ENCODE measurements around the gene UBP1.
"Not testable (repeated sequence)": the region's sequence is repeated elsewhere in the genome, so short reads cannot be mapped to it uniquely, and the experiment has no call there.

The UBP1 gene

DNA sequence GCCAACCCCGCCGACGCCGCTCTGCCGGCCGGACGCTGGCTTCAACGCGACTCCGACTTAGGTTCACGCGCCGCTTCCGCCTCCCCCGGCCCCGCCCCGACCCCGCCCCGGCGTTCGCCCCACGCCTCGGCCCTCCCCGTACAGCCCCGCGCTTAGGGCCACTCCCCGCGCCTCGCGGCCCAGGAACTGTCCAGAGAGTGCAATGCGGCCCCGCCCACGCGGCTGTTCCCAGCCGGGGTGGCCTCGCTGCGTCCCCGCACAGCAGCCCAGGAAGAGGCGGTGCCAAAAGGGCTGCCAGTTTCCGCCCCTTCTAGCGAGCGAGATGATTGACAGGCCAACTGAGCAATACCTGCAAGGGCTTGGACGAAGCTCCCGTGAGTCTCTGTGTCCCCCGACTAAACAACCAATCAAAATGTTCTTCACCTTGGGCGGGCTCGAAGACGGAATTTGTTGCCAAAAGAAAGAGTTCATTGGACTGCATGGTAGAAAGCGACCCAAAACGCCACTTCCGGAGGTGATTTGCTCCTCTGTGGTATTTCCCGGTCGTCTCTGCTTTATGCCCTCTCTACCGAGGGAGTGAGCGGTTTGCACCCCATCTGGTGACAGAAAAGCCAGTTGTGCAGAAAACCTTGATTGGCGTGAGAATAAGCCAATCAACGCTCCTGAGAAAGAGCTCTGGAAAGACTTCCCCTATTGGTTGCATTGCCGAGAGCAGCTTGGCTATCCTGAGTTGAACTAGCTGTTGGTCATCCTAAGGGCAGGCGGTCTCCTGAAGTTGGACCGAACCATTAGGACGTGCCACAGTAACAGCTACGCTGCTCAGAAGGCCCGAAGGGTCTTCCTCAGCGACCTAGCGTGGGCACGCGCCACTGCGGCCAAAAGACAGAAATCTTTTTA lies at the start of gene UBP1:
Gene UBP1 (minus strand): TSS at position 78 of the 897 bp plus-strand sequence. CDS start 557 bp downstream, outside the sequence.
- peak; percentile 99 for DNase-seq (ENCODE audit: low read depth in 2 of 2)

DNA sequence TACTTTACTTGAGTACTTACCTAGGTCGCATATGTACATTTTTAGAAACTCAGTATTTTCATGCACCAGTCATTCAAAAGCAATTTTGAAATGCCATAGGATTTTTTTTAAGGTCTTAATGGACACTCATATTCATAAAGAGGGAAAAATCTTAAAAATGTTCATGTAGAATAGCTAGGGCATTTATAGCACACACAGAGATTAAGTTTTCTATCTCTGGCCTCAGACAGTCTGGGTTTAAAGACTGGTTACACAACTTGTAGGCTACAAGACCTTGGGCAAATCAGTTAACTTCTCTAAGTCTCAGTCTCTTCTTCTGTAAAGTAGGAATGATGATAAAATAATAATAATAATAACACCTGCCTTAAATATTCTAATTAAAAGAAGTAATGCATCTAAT lies 48.5 kb upstream of the UBP1 start:
- DNase-seq (ENCODE audit: low read depth in 2 of 2) = no peak

DNA sequence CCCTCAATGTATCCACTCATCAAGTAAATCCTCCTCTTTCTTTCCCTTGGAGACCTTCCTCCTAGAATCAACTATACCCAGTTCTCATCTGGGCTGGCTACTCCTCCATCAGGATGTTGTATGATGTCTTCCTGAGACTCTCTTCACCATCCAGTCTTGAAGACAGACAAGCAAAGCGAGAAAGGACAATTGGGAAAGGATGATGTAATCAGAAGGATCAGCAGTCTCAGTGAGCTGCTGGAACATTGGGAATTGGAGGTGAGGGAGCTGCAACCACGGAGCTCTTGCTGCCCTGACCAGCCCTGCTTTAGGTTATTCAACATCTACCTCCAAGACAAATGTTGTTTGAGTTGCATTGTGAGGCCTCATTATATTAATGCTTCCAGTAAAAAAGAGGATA lies 48.0 kb upstream of the UBP1 start:
- DNase-seq (ENCODE audit: low read depth in 2 of 2) = no peak

- DNase-seq (ENCODE audit: low read depth in 2 of 2) = no peak
Measured at GRCh38 chr3:33482111-33482521, 41.9 kb upstream of the UBP1 start.

GRCh38 chr3:33474896-33475295 lies 34.7 kb upstream of the UBP1 start:
- no peak for DNase-seq (ENCODE audit: low read depth in 2 of 2)

DNA sequence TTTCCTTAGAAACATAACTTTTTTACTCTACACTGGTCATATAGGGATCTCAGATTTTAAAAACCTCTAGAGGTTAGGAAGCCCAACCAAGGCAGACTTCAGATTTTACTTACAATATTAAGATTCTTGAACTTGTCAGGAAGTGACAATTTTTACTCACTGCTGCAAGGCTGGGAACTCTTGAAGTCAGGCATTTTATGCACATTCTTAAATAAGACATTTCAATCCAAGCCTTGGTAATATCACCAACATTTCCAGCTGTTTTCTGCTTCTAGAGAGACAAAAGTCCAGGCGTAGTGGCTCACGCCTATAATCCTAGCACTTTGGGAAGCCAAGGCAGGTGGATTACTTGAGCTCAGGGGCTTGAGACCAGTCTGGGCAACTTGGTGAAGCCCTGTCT lies 33.6 kb upstream of the UBP1 start:
- DNase-seq (ENCODE audit: low read depth in 2 of 2) = no peak

GRCh38 chr3:33467786-33468185 lies 27.6 kb upstream of the UBP1 start:
- DNase-seq (ENCODE audit: low read depth in 2 of 2) = no peak

DNA sequence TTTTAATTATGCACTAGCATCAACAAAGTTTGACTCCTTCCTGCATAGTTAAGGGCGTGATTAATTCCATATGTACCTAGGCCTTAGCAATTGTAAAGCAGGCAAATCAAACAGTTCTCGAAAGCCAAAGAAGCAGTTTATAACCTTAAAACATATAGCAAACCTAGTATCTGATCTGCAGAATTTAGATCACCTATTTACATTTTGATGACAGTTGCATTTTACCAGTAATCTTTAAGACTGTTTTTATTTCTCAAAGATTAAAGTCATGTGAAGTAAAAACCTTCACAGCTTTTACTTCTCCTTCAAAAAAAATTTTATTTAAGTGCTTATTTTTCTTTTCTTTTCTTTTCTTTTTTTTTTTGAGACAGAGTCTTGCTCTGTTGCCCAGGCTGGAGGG lies 20.9 kb upstream of the UBP1 start:
- DNase-seq (ENCODE audit: low read depth in 2 of 2) = no peak

DNA sequence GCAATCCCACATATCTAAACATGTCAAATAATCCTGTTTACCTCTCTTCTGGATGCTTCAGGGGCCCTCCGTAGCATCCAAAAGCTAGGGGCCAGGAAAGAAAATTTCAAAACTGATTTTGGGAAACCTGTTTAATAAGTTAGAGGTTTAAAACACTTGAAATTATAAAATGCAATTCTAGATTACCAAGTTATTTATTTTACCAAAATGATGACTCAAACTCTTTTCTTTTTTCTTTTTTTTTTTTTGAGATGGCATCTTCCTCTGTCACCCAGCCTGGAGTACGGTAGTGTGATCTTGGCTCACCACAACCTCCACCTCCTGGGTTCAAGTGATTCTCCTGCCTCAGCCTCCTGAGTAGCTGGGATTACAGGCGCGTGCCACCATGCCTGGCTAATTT lies 19.4 kb upstream of the UBP1 start:
- not testable (repeated sequence) for DNase-seq (ENCODE audit: low read depth in 2 of 2)

GRCh38 chr3:33458446-33458845 lies 18.2 kb upstream of the UBP1 start:
- no peak for DNase-seq (ENCODE audit: low read depth in 2 of 2)

GRCh38 chr3:33456756-33457155 lies 16.6 kb upstream of the UBP1 start:
- no peak for DNase-seq (ENCODE audit: low read depth in 2 of 2)

DNA sequence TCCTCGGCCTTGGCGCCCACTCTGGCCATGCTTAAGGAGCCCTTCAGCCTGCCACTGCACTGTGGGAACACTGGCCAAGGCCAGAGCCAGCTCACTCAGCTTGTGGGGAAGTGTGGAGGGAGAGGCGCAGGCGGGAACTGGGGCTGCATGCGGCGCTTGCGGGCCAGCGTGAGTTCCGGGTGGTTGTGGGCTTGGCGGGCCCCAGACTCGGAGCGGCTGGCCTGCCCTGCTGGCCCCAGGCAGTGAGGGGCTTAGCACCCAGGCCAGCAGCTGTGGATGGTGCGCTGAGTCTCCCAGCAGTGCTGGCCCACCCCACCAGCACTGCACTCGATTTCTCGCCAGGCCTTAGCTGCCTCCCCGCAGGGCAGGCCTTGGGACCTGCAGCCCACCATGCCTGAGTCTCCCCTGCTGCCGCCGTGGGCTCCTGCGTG lies 13.1 kb upstream of the UBP1 start:
- no peak for DNase-seq (ENCODE audit: low read depth in 2 of 2)

- not testable (repeated sequence) for DNase-seq (ENCODE audit: low read depth in 2 of 2)
Measured at GRCh38 chr3:33451994-33452393, 11.8 kb upstream of the UBP1 start.

DNA sequence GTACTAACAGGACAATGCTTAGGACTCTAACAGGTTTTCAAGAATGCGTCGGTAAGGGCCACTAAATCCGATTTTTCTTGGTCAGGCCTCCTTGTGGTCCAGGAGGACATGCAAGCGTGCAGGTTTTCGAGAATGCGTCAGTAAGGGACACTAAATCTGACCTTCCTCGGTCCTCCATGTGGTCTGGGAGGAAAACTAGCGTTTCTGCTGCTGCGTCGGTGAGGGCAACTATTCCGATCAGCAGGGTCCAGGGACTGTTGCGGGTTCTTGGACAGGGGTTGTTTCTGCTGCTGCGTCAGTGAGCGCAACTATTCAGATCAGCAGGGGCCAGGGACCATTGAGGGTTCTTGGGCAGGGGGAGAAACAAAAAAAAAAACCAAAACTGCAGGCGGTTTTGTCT lies 7.8 kb upstream of the UBP1 start:
- no peak for DNase-seq (ENCODE audit: low read depth in 2 of 2)

DNA sequence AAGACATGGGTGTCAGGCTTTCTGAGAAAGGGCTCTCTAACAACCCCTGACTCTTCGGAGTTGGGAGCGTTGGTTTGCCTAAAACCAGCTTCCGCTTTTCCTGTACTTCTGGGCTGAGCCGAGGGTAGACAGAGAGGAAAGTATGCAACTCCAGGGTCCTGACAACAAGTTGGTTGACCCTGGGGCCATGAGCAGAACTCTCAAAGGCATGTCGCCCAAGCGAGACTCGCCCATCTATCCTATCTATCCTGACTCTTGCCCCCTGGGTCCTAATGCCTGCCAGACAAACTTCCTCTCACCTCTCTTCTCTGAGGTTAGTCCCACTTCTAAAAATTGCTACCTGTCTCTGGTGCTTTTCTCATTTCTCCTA lies 7.0 kb upstream of the UBP1 start:
- DNase-seq (ENCODE audit: low read depth in 2 of 2) = not testable (repeated sequence)

DNA sequence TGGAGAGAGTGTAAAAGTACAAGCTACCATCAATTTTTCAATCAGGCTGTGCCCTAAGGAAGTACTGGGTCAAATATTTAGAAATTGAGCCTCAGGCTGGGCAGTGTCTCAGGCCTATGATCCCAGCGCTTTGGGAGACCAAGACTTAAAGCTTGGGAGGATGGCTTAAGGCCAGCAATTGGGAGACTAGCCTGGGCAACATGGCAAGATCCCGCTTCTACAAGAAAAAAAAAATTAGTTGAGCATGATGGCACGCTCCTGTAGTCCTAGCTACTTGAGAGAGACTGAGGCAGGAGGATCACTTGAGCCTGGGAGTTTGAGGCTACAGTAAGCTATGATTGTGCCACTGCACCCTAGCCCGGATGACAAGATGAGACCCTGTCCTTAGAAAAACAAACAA lies 2.0 kb upstream of the UBP1 start:
- DNase-seq (ENCODE audit: low read depth in 2 of 2) = no peak

DNA sequence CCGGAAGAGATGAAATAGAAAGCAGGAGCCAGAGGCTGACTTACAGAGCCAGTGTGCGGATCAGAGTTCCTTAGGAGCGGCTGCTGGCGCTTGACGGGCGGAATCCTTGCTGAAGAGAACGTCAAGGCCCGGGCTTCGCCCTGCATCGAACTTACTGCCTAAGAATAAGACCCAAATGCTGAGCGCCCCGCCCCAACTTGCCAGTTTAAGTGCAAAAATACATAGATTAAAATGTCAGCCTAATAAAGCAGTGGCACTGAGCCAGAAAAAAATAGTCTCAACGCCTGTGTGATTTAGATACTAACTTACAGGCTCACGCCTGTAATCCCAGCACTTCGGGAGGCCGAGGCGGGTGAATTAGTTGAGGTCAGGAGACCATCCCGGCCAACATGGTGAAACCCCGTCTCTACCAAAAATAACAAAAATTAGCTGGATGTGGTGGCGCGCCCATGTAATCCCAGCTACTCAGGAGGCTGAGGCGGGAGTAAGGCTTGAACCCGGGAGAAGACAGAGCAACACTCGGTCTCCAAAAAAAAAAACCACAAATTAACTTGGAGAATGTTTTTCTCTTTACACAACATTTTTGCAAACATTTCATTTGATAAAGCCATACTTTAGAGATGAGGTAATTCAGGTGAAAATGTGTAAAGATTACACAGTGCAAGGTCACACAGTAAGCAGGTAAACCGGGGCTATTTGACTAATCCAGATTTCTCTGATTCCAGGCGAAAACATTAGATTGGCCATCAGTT lies 1.2 kb upstream of the UBP1 start:
- no peak for DNase-seq (ENCODE audit: low read depth in 2 of 2)

DNA sequence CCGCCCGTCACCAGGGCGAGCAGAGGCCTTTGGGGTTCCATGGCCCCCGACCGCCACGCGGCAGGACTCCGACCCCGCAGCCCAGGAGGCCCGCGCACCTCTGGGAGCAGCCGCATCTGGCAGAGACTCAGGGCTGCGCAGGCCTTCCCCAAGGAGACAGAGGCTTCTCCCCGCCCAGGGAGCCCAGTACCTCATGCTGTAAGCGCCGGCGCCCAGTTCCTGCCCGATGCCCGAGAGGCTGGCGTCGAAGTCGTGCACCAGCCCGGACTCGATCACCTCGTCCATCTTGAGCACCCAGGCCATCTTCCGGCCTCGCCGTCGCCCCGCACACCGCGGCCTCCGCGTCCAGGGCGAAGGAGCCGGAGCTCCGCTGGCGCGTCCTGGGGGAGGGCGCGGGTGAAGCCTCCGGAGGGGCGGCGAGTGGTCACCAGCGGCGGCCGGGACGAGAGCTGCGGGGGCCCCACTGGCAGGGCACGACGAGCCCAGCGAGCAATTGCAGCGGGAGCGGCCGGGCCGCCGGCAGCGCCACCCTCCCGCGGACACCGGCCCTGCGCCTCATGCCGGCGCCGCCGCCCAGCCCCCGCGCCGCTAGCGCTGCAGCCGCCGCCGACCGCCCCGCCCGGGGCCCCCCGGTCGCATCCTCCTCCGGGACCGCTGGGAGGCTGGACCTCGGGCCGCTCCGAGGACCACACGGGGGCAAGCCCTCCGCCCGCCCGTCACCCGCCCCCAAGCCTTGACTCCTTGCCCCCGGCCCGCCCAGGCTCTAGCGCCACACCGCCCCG lies 468 bp downstream of the UBP1 start:
- peak; percentile 19 to 22 for DNase-seq (ENCODE audit: low read depth in 2 of 2)

GRCh38 chr3:33438881-33439545 lies 1.2 kb downstream of the UBP1 start:
- DNase-seq (ENCODE audit: low read depth in 2 of 2) = no peak

- DNase-seq (ENCODE audit: low read depth in 2 of 2) = no peak
Measured at GRCh38 chr3:33438284-33438668, 1.9 kb downstream of the UBP1 start.

DNA sequence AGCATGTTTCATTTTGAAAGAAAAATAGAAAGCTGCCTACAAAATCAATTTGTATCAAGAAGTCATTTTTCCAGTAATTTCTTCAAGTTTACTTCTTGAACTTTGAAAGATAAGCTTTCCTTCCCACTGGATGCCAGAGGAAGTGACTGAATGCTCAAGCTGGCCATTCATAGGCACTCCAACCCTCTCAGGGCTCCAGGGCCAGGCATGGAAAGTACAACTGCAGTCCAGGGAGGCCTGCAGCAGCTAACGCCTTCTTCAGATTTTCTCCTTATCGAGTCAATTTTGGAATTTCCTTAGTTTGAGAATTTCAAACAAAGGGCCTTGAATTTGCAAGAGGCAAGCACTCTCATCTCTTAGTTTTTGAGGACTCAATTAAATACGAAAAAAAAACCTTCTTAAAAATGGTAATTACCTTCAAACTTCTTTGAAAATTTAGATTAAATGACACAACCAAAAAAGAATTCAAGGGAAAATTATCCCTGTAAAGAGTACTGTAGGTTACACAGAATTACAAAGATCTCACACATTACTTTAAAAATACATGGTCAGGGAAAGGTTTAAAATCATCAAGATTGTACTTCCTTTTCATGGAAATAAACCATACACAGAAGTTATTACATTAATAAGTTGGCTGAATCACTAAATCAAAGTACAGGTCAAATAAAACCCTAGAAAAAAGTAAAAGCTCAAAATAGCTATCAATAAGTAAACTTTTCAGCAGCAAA lies 2.5 kb downstream of the UBP1 start:
- no peak for DNase-seq (ENCODE audit: low read depth in 2 of 2)
